ENCODE data around the gene KLB.
"Not testable (repeated sequence)": the region's sequence is repeated elsewhere in the genome, so short reads cannot be mapped to it uniquely, and the experiment has no call there.

The KLB gene

GRCh38 chr4:39442998-39443397, 36.3 kb downstream of the KLB start:
- Mint-ChIP-seq H3K4me3 (no peak overlapping the region), H3K36me3 (peaks cover 2% of the 10 kb centered on the region), H3K27me3 (peaks cover 34% of the 10 kb centered on the region), H3K27ac (no peak overlapping the region), H3K4me1 (peaks cover 12% of the 10 kb centered on the region), H3K9me3 (no peaks in the 10 kb centered on the region)
- CTCF ChIA-PET = no interaction called here
- no peak for DNase-seq

GRCh38 chr4:39446483-39446841, 39.7 kb downstream of the KLB start:
- CTCF ChIA-PET = interaction anchor here (0.5 to 1.1 kb wide), 3 partner anchors 172 to 546 kb away, joined by 3 read pairs; no protein-coding TSS in a partner anchor
- Mint-ChIP-seq H3K27me3 (peaks cover 19% of the 10 kb centered on the region), H3K27ac (no peak overlapping the region)

GRCh38 chr4:39446842-39447573, 40.3 kb downstream of the KLB start:
- DNase-seq = peak; percentile 52
- H3K27ac Mint-ChIP-seq = peak overlapping the region; percentile 19
- H3K4me3 Mint-ChIP-seq = peak overlapping the region; percentile 31
- H3K4me1 Mint-ChIP-seq = peaks cover 13% of the 10 kb centered on the region
- H3K9me3 Mint-ChIP-seq = no peaks in the 10 kb centered on the region
- H3K27me3 Mint-ChIP-seq = peaks cover 17% of the 10 kb centered on the region
- H3K36me3 Mint-ChIP-seq = peaks cover 21% of the 10 kb centered on the region
- CTCF ChIA-PET = interaction anchor here (0.5 to 1.1 kb wide), 3 partner anchors 173 to 546 kb away, joined by 3 read pairs; no protein-coding TSS in a partner anchor

More at GRCh38 chr4:39446483-39446841, 39.7 kb downstream of the KLB start:
- H3K9me3 Mint-ChIP-seq = no peaks in the 10 kb centered on the region
- peaks cover 13% of the 10 kb centered on the region for H3K4me1 Mint-ChIP-seq
- no peak overlapping the region for H3K4me3 Mint-ChIP-seq
- no peak for DNase-seq
- peaks cover 17% of the 10 kb centered on the region for H3K36me3 Mint-ChIP-seq

- Mint-ChIP-seq H3K27me3 (peaks cover 12% of the 10 kb centered on the region), H3K27ac (peak overlapping the region; percentile 17), H3K36me3 (peaks cover 52% of the 10 kb centered on the region), H3K4me3 (no peak overlapping the region), H3K9me3 (no peaks in the 10 kb centered on the region), H3K4me1 (peaks cover 30% of the 10 kb centered on the region)
- CTCF ChIA-PET = no interaction called here
- DNase-seq = no peak
Observed at GRCh38 chr4:39450618-39451017, 43.9 kb downstream of the KLB start.

GRCh38 chr4:39451423-39452023, 44.8 kb downstream of the KLB start:
- DNase-seq = no peak
- no peak overlapping the region for H3K4me3 Mint-ChIP-seq
- CTCF ChIA-PET = no interaction called here
- peaks cover 60% of the 10 kb centered on the region for H3K36me3 Mint-ChIP-seq
- peaks cover 36% of the 10 kb centered on the region for H3K4me1 Mint-ChIP-seq
- no peak overlapping the region for H3K27ac Mint-ChIP-seq
- no peaks in the 10 kb centered on the region for H3K9me3 Mint-ChIP-seq
- H3K27me3 Mint-ChIP-seq = peaks cover 6% of the 10 kb centered on the region

- Mint-ChIP-seq H3K27ac (no peak overlapping the region), H3K9me3 (no peaks in the 10 kb centered on the region), H3K36me3 (peaks cover 67% of the 10 kb centered on the region), H3K4me1 (peaks cover 39% of the 10 kb centered on the region), H3K27me3 (no peaks in the 10 kb centered on the region), H3K4me3 (no peak overlapping the region)
- DNase-seq = no peak
- CTCF ChIA-PET = no interaction called here
Observed at GRCh38 chr4:39452153-39452859, 45.6 kb downstream of the KLB start.

GRCh38 chr4:39452860-39453587, 46.3 kb downstream of the KLB start:
- CTCF ChIA-PET = no interaction called here
- Mint-ChIP-seq H3K9me3 (no peaks in the 10 kb centered on the region), H3K4me1 (peaks cover 39% of the 10 kb centered on the region), H3K27me3 (no peaks in the 10 kb centered on the region), H3K27ac (no peak overlapping the region), H3K4me3 (no peak overlapping the region), H3K36me3 (peaks cover 73% of the 10 kb centered on the region)
- no peak for DNase-seq

- no peak for DNase-seq
- CTCF ChIA-PET = no interaction called here
- Mint-ChIP-seq H3K9me3 (no peaks in the 10 kb centered on the region), H3K27ac (no peak overlapping the region), H3K36me3 (peaks cover 77% of the 10 kb centered on the region), H3K27me3 (no peaks in the 10 kb centered on the region), H3K4me1 (peaks cover 42% of the 10 kb centered on the region), H3K4me3 (no peak overlapping the region)
Observed at GRCh38 chr4:39453738-39454137, 47.0 kb downstream of the KLB start.

- H3K36me3 Mint-ChIP-seq = peaks cover 72% of the 10 kb centered on the region
- no peaks in the 10 kb centered on the region for H3K27me3 Mint-ChIP-seq
- no peak for DNase-seq
- CTCF ChIA-PET = no interaction called here
- peaks cover 51% of the 10 kb centered on the region for H3K4me1 Mint-ChIP-seq
- H3K4me3 Mint-ChIP-seq = no peak overlapping the region
- no peaks in the 10 kb centered on the region for H3K9me3 Mint-ChIP-seq
- no peak overlapping the region for H3K27ac Mint-ChIP-seq
Observed at GRCh38 chr4:39455486-39455885, 48.8 kb downstream of the KLB start.

GRCh38 chr4:39456946-39457763, 50.4 kb downstream of the KLB start:
- H3K4me3 Mint-ChIP-seq = peak overlapping the region; percentile 98
- DNase-seq = no peak
- peaks cover 61% of the 10 kb centered on the region for H3K36me3 Mint-ChIP-seq
- H3K27ac Mint-ChIP-seq = peak overlapping the region; percentile 100
- H3K9me3 Mint-ChIP-seq = no peaks in the 10 kb centered on the region
- CTCF ChIA-PET = no interaction called here
- no peaks in the 10 kb centered on the region for H3K27me3 Mint-ChIP-seq
- peaks cover 62% of the 10 kb centered on the region for H3K4me1 Mint-ChIP-seq

GRCh38 chr4:39458161-39458504, 51.4 kb downstream of the KLB start:
- H3K36me3 Mint-ChIP-seq = peaks cover 54% of the 10 kb centered on the region
- H3K9me3 Mint-ChIP-seq, H3K27me3 Mint-ChIP-seq, DNase-seq, CTCF ChIA-PET: not testable (repeated sequence)
- peak overlapping the region; percentile 100 for H3K27ac Mint-ChIP-seq
- H3K4me1 Mint-ChIP-seq = peaks cover 58% of the 10 kb centered on the region
- peak overlapping the region; percentile 98 for H3K4me3 Mint-ChIP-seq

- Mint-ChIP-seq H3K27ac (peak within 1 kb of the TSS; percentile 100), H3K27me3 (no peaks in the 10 kb centered on the region), H3K4me1 (peaks cover 58% of the 10 kb centered on the region), H3K4me3 (peak within 1 kb of the TSS; percentile 98), H3K36me3 (peaks cover 51% of the 10 kb centered on the region), H3K9me3 (no peaks in the 10 kb centered on the region)
- DNase-seq = peak; percentile 95
- CTCF ChIA-PET = interaction anchor here (2.5 kb wide), 1 partner anchor 10 kb away, joined by 14 read pairs; no protein-coding TSS in a partner anchor
Observed at GRCh38 chr4:39458505-39459300, 52.0 kb downstream of the KLB start, which contains the start of the genes LIAS and RPL9. Gene LIAS (plus strand): TSS chr4:39459056. CDS start chr4:39459118, 62 bp downstream. Gene RPL9 (minus strand): TSS chr4:39458922. CDS start chr4:39458439, 483 bp downstream.

All from activated naive CD4-positive, alpha-beta T cell treated with anti-CD3 and anti-CD28 coated beads, Interleukin-2, amount 10 ng/mL, durations not matched to agents 7 days and 5 days (primary cell).